ENCODE measurements around the gene ASB7.

Gene ASB7

GRCh38 chr15:100598655-100599054, 3.7 kb upstream of the ASB7 start:
- no peak for DNase-seq

DNA sequence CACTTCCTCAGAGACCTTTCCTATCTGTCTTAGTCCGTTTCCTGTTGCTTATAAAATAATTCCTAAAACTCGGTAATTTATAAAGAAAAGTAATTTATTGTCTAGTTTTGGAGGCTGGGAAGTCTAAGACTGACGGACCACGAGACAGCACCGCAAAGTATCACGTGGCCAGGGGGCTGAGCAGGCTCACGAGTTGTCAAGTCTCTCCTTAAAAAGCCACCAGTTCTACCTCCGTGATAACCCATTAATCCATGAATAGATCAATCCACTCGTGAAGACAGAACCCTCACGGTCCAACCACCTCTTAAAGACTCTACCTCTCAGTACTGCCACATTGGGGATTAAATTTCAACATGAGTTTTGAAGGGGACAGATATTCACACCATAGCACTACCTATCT, 1.2 kb upstream of the ASB7 start:
- DNase-seq = peak; percentile 40

DNA sequence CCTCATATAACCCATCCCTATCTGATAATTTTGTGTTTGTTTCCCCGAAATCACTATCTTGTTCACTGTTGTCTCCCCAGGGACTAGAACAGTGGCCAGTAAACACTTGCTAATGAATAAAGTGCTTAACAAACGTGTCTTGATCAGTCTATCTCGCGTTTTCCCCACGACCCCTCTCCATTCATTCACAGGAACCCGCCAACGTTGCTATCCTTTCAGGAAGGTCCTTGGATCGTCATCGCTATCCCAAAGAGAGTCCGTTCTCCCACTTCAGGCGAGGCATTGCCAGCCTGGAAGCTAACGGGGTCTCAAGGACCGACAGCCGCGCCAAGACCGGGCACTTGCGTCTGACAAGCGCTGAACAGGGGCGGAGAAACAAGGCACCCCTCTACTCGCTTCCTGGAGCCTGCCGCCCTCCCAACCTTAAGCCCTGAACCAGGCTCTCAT, 749 bp upstream of the ASB7 start:
- no peak for DNase-seq

DNA sequence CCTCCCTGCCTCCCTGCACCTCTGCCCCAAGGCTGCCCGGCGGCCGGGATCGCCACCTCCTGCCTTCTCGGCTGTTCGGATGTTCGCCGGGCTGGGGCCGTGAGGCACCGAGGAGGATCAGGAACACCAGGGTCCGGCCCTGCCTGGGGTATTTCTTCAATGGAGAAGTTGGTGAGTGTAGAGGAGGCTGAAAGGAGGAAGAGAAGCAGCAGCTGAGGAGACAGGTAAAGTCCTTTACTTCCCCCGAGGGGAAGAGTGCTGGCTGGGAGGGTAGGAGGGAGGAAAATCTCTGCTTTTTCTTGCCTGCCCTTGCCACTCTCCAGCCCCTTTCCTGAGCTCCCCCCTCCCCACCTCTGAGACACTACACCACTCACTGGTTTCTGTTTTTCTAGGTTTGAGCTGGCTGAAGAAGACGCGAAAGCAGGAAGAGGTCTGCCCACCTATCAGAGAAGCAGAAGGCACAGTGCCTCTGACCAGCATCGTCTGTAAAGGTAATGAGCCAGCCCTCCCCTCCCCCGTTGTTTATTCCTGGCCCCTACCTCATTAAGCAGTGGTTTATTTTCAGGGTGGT, 519 bp downstream of the ASB7 start:
- peak; percentile 44 for DNase-seq

GRCh38 chr15:100612539-100612938, 10.2 kb downstream of the ASB7 start:
- no peak for DNase-seq

DNA sequence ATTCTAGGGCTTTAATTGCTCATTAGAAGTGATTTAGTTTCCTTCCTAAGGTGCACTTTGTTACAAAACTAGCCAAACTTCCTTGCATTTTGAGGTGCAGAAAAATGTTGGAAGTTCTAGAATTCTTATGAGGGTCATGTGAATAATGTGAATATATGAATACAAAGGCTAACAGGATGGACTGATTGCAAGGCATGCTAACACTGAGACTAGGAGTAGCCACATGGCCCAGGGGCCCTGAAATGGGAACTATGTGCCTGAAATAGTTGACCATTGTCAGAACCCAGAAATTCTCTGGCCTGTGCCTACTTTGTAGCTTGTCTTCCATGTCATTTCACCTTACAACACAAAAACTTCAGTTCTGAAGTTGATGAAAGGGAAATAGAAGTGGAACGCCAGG, 10.8 kb downstream of the ASB7 start:
- no peak for DNase-seq

DNA sequence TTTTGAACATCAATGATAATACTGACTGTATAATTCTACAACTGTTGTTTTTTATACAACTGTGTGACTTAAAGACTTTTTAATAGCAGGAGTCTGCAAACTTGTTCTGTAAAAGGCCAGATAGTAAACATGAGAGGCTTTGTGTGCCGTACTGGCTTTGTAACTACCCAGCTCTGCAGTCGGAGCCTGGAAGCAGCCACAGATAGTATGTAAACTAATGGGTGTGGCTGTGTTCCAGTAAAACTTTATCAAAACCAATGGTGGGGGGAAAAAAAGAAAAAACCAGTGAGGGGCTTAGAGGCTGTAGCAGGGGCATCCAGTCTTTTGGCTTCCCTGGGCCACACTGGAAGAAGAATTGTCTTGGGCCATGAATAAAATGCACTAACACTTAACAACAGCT, 11.9 kb downstream of the ASB7 start:
- DNase-seq = no peak

DNA sequence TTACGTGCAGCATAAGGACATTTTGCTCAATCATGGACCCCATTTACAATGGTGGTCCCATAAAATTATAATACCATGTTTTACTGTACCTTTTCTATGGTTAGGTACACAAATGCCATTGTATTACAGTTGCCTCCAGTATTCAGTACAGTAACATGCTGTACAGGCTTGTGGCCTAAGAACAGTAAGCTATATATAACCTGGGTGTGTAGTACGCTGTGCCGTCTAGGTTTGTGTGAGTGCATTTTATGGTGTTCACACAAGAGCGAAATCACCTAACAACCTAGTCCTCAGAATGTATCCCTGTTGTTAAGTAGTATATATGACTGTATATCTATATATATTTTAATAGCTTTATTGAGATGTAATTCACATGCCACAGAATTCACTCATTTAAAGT, 12.5 kb downstream of the ASB7 start:
- DNase-seq = no peak

- DNase-seq = no peak
Measured at GRCh38 chr15:100615801-100616200, 13.4 kb downstream of the ASB7 start.

- DNase-seq = no peak
Measured at GRCh38 chr15:100616700-100617099, 14.3 kb downstream of the ASB7 start.

GRCh38 chr15:100623301-100623700, 20.9 kb downstream of the ASB7 start:
- DNase-seq = no peak

DNA sequence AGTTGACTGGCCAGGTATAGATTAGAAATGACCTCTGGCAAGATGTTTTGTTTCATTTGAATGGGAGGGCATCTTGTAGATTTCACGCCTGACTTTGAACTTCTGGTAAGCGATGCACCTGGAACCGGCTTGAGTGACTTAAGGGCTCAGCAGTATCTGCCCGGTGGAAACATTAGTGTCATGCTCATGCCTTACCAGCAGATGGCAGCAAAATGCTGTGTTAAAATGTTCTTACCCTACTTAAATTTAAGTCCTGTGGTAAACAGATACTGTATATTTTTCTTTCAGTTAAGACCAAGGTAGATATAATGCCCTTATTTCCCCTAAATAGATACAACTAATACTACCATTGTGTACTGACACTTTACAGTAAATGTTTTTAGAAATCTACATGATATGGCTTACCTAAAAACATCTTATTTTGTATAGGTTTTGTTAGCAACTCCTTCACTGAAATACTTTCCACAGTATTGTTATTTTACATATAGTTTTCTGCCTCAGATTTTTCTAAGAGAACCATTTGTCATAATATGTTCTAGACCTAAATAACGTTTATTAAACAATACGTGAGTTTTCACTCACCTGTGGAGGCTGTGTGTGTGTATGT, 25.5 kb downstream of the ASB7 start:
- peak; percentile 72 for DNase-seq

- no peak for DNase-seq
Measured at GRCh38 chr15:100628746-100629145, 26.4 kb downstream of the ASB7 start.

DNA sequence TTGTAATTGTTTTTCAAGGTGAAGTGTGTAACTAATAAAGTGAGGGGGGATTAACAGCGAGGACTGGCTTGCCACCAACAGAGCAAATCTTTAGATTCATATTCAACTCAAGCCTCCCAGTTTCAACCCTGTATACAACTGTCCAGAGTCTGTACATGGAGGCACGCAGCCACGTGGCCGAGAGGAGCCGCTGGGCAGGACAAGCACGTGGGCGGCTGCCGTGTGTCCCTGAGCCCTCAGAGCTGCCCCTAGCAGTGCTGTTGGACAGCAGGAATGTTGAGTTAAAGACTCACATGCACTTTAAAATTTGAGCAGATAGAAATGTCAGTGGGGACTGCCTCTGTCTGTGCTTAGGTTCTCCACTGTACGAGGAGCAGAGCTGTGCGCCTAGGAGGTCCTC, 29.4 kb downstream of the ASB7 start:
- DNase-seq = no peak

DNA sequence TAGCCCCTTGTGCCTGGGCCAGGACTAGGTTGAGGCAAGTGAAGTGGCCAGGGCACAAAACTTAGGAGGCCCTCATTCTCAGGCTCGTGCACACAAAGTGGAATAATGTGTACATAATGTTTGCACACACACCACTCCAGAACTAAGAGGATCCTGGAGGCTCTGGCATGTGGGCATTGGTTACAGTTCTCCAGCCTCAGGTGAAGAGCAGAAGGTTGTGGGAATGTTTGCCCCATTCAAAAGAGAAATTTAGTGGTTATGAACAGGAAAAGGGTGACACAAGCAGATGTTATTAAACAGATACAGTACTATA, 31.3 kb downstream of the ASB7 start:
- DNase-seq = no peak

DNA sequence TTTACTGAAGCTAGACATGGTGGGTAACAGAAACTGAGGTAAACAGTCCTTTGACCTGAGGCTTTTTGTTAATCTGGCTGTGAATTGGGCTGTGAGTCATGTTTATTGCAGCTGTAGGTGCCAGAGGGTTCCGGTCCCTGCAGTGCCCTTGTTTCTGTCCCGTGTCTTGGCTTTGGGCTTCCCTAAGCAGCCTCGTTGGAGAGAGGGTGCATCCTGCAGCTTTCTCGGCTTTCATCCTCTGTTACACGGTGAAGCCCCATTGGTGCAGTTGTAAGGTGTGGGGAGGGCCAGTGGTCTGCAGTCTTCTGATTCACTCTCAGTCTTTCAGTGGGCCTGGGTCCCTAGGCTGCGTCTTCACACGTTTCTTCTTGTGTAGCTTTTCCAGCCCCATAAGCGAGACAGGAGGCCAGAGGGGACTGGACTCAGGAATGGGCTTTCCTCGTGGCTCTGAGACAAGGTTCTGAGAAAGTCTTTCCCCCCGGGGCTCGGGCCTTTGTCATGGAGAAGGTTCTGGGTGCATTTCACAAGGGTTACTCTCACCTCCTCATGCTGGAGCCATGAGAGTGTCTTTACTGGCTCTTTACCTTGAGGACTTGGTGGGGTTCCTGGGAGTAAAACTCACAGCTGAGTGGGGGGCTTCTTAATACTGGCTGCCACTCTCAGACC, 33.1 kb downstream of the ASB7 start:
- no peak for DNase-seq

DNA sequence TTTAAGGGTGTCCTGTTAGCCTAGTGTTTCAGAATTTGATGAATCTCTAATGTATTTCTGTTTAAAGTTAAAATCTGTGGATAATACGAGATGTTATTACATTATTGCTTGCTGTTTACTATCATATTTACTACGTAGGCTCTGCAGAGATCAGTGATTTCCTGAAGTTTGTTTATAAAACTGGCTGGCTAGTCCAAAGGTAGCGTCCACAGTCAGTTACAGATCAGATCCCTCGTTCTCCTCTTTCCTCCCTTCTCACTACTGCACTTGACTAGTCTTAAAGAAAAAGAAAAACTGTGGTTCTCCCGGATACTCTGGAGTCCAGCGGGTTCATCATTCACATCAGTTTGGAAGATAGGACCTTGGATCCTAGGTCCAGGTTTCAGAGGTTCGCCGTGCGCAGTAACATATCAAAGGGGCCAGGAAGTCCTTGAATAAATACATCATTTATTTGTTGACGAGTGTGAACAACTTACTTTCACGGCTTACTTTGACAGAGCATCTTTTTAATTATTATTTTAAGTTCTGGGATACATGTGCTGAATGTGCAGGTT, 35.9 kb downstream of the ASB7 start:
- DNase-seq = no peak

DNA sequence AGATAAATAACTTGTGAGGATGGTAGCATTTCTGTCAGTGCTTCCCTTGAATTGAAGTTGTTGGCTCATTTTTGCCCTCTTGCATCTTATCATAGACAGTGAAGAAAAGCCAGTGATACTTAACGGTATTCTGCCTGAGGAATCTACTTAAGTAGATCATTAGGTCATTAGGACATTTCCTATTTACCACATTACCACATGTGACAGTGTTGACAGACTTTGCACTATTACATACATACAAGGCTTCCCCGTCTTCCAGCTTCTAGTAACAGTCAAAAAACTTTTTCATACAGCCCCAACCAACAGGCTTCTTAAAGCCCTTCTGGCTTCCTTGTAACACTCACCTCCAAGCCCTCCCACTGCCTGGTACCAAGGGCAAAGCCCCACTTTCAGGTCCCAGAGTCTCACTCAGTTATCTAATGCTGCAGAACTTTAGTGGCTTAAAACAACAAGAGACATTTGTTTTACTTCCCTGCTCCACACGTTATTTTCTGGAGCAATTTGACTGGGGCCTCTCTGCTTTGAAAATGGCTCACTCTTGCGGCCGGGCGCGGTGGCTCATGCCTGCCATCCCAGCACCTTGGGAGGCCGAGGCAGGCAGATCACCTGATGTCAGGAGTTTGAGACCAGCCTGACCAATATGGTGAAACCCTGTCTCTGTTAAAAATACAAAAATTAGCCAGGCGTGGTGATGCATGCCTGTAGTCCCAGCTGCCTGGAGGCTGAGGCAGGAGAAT, 40.0 kb downstream of the ASB7 start:
- no peak for DNase-seq

GRCh38 chr15:100642950-100643338, 40.6 kb downstream of the ASB7 start:
- DNase-seq = no peak

DNA sequence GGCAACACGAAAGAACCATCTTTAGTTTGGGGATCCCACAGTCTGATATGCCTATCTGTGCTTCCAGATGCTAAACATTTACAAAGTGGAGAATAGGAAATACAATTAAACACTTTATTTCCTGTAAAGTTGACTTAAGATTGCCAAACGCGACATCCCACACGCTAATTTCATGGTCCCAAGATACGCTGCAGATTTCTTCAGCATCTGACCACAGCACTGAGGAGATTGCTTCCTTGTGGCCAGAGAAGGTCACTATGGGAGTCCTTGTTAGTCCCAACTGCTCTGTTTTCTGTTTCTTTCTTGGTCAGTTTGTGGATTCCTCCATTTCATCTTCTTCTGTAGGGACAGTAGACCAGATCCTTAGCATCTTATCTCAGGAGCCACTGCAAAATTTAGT, 43.3 kb downstream of the ASB7 start:
- DNase-seq = no peak

- DNase-seq = no peak
Measured at GRCh38 chr15:100648951-100649350, 46.6 kb downstream of the ASB7 start.

GRCh38 chr15:100650685-100651084, 48.3 kb downstream of the ASB7 start:
- no peak for DNase-seq

GRCh38 chr15:100651253-100651652, 48.9 kb downstream of the ASB7 start:
- no peak for DNase-seq

- no peak for DNase-seq
Measured at GRCh38 chr15:100652116-100652515, 49.7 kb downstream of the ASB7 start.

All from CD4-positive, alpha-beta T cell treated with Interleukin-6 for 4 hours (primary cell).